Natural killer cell (primary cell): ENCODE measurements around the gene RSRP1. TPM values are rescaled to one million over a fixed set of nuclear protein-coding genes. Genes with fewer than 3 reads are reported as not detected.

Experiments
- ATAC-seq, 3 donors: fragments of 150-1000 bp in 2 of 3; fragments of 200-7000 bp in 1 of 3; cut with Tn5 transposase; 1 replicate in 1 of 3; 2 replicates in 2 of 3; pipeline ENCODE4 v1.10.0; 2021; ENCODE audit warnings: mild to moderate bottlenecking in 2 of 3, moderate library complexity in 2 of 3
- DNase-seq, 2 donors: peaks; one replicate each; pipeline versions ENCODE4 v3.0.0 to v3.0.0-alpha.2; 2013 to 2021; ENCODE audit warnings: mixed read lengths in 1 of 2
- H3K27ac ChIP-seq: one replicate; pipeline ENCODE4 v1.5.1; 2013; ENCODE audit warnings: mild to moderate bottlenecking, low read length
- H3K27me3 ChIP-seq: one replicate; pipeline ENCODE4 v1.6.1; 2013; ENCODE audit warnings: low read length; ENCODE audit not compliant: control insufficient read depth, insufficient read depth
- H3K36me3 ChIP-seq: one replicate; pipeline ENCODE4 v1.6.1; 2013; ENCODE audit warnings: low read length; ENCODE audit not compliant: control insufficient read depth, insufficient read depth
- H3K4me1 ChIP-seq: one replicate; pipeline ENCODE4 v1.6.1; 2013; ENCODE audit warnings: low read length; ENCODE audit not compliant: control insufficient read depth, insufficient read depth
- H3K4me3 ChIP-seq: one replicate; pipeline ENCODE4 v1.5.1; 2013; ENCODE audit warnings: low read length
- H3K9me3 ChIP-seq: one replicate; pipeline ENCODE4 v1.6.1; 2013; ENCODE audit warnings: low read length; ENCODE audit not compliant: control insufficient read depth, insufficient read depth
- H3K27ac Mint-ChIP-seq, 2 donors: one replicate each; pipeline ENCODE4 v1.8.0; 2022; ENCODE audit warnings: mild to moderate bottlenecking in 2 of 2, mixed read lengths in 2 of 2, moderate library complexity in 1 of 2
- H3K27me3 Mint-ChIP-seq, 2 donors: one replicate each; pipeline ENCODE4 v1.8.0; 2022; ENCODE audit warnings: low read depth in 2 of 2, mixed read lengths in 2 of 2
- H3K36me3 Mint-ChIP-seq: one replicate; pipeline ENCODE4 v1.8.0; 2022; ENCODE audit warnings: mixed read lengths
- H3K4me1 Mint-ChIP-seq, 2 donors: one replicate each; pipeline ENCODE4 v1.8.0; 2022; ENCODE audit warnings: mixed read lengths in 2 of 2
- H3K4me3 Mint-ChIP-seq: one replicate; pipeline ENCODE4 v1.8.0; 2022; ENCODE audit warnings: mild to moderate bottlenecking, moderate library complexity, mixed read lengths
- H3K9me3 Mint-ChIP-seq, 2 donors: one replicate each; pipeline ENCODE4 v1.8.0; 2022; ENCODE audit warnings: mixed read lengths in 2 of 2
- WGBS: methylation state at CpG from one replicate; pipeline ENCODE4 v1.1.7; 2013; ENCODE audit warnings: missing lambda C conversion rate; ENCODE audit not compliant: insufficient coverage; 5-methylcytosine and 5-hydroxymethylcytosine counted together
- intact Hi-C: fragments of 100-400 bp; cut with micrococcal nuclease; formaldehyde crosslinking; loops from one replicate; pipeline ENCODE4 v1.14.2; 2022
- total RNA-seq, 4 donors: library from RNA; stranded (reverse); fragments of 120-200 nt in 1 of 4; gene quantifications; one replicate each; pipeline versions ENCODE4 v1.2.3 to v1.2.4, GENCODE V29; 2013 to 2022
- TF ChIP-seq, protein P1 (sequence below): fragments of 200-600 bp; IDR thresholded peaks from one replicate; pipeline ENCODE4 v1.8.0; 2022; ENCODE audit warnings: antibody characterized with exemption

Gene RSRP1
- total RNA-seq, 3 donors from 2014 or later (not counting 1 experiment from before 2014, with no cell fraction given), result 473 to 602 (median 589) TPM

DNA sequence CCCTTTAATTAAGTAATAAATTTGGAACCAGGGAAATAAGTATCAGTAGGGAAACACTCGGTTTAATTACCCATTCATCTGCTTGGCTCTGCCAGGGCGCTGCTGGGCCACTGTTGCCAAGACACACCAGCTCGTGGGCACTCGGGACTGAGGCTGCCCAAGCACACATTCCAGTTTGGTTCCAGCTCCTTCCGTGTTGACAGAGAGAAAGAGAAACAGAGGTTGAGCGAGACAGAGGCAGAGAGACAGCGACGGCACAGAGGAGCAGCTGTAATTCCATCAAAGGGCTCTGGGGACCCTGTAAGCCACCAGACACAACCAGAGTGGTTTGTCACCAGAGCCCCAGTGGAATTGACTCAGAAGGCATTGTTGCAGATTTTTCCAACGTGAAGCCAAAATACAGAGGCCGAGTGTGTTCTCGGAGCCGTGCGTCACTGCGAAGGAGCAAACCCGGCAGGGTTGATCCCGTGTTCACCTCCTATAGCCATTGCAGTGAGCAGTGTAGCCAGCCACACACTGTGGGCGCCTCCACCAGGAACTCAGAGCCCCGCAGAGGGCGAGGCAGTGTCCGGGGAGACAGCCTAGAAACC lies 48.5 kb downstream of the RSRP1 start:
- Mint-ChIP-seq H3K9me3 (no peaks in the 10 kb centered on the region), H3K36me3 (no peaks in the 10 kb centered on the region), H3K27ac (no peak overlapping the region), H3K4me1 (peaks cover 15 to 18% of the 10 kb centered on the region in 2 donors), H3K27me3 (peaks cover 0 to 6% of the 10 kb centered on the region in 2 donors), H3K4me3 (no peak overlapping the region)
- H3K9me3 ChIP-seq, result no peaks in the 10 kb centered on the region
- intact Hi-C loops, result no loop called here
- H3K27ac ChIP-seq, result no peak overlapping the region
- ATAC-seq, result no peak
- DNase-seq, result peak in 1 of 2 donors; percentile 30
- H3K4me3 ChIP-seq, result no peak overlapping the region
- H3K4me1 ChIP-seq, result no peaks in the 10 kb centered on the region
- TF ChIP-seq, protein P1, sequence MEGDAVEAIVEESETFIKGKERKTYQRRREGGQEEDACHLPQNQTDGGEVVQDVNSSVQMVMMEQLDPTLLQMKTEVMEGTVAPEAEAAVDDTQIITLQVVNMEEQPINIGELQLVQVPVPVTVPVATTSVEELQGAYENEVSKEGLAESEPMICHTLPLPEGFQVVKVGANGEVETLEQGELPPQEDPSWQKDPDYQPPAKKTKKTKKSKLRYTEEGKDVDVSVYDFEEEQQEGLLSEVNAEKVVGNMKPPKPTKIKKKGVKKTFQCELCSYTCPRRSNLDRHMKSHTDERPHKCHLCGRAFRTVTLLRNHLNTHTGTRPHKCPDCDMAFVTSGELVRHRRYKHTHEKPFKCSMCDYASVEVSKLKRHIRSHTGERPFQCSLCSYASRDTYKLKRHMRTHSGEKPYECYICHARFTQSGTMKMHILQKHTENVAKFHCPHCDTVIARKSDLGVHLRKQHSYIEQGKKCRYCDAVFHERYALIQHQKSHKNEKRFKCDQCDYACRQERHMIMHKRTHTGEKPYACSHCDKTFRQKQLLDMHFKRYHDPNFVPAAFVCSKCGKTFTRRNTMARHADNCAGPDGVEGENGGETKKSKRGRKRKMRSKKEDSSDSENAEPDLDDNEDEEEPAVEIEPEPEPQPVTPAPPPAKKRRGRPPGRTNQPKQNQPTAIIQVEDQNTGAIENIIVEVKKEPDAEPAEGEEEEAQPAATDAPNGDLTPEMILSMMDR, result no peak
- H3K36me3 ChIP-seq, result no peaks in the 10 kb centered on the region
- WGBS, result 64% methylated on average over 20 of the region's 20 CpGs
- H3K27me3 ChIP-seq, result no peaks in the 10 kb centered on the region

DNA sequence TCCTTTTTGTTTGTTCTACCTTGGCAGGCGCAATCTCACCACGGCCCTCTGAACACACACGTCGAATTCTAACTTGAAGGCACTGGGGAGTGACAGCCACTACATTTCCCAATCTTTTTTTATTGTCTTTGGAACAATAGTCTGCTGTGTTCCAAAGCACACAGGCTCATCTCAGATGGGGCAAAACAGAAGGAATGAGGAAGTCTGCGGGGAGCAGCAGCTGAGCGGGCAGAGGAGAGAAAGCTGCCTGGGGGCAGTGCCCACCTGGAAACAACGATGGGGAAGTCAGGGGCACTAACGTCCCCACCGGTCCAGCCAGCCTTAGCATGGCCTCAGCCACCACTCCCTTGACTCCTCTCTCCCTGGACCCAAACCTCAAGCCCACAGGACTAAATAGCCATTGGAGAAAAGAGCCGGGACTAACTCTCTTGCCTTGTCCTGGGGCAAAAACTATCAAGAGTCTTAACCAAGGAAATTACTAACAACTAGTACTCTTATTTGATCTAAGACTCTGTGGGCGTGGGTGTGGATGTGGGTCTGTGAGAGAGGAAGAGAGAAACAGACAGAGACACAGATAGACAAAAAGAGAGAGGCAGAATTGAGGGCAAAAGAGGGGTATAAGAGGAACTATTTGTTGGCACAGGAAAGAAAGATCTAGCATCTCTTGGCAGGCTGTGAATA lies 49.1 kb downstream of the RSRP1 start:
- peaks cover 0 to 9% of the 10 kb centered on the region in 2 donors for H3K27me3 Mint-ChIP-seq
- H3K36me3 ChIP-seq, result no peaks in the 10 kb centered on the region
- no peak overlapping the region for H3K27ac ChIP-seq
- no peak overlapping the region for H3K4me3 Mint-ChIP-seq
- H3K27me3 ChIP-seq, result no peaks in the 10 kb centered on the region
- 34% methylated on average over 11 of the region's 11 CpGs for WGBS
- no peaks in the 10 kb centered on the region for H3K36me3 Mint-ChIP-seq
- H3K9me3 ChIP-seq, result no peaks in the 10 kb centered on the region
- intact Hi-C loops, result no loop called here
- H3K27ac Mint-ChIP-seq, result no peak overlapping the region
- H3K4me1 Mint-ChIP-seq, result peaks cover 15 to 23% of the 10 kb centered on the region in 2 donors
- no peak overlapping the region for H3K4me3 ChIP-seq
- DNase-seq, result peak in 1 of 2 donors; percentile 27
- H3K9me3 Mint-ChIP-seq, result no peaks in the 10 kb centered on the region
- no peaks in the 10 kb centered on the region for H3K4me1 ChIP-seq
- peak in 1 of 3 donors; percentile 33 for ATAC-seq
- TF ChIP-seq, protein P1, result no peak

GRCh38 chr1:25197235-25197975 lies 49.8 kb downstream of the RSRP1 start:
- 92% methylated on average over 20 of the region's 20 CpGs for WGBS
- no peak overlapping the region for H3K4me3 Mint-ChIP-seq
- no peak for DNase-seq
- H3K27me3 Mint-ChIP-seq, result peaks cover 0 to 9% of the 10 kb centered on the region in 2 donors
- H3K9me3 Mint-ChIP-seq, result no peaks in the 10 kb centered on the region
- H3K27me3 ChIP-seq, result no peaks in the 10 kb centered on the region
- no peak overlapping the region for H3K4me3 ChIP-seq
- H3K36me3 Mint-ChIP-seq, result no peaks in the 10 kb centered on the region
- no peaks in the 10 kb centered on the region for H3K9me3 ChIP-seq
- no peak for ATAC-seq
- no peaks in the 10 kb centered on the region for H3K36me3 ChIP-seq
- H3K27ac ChIP-seq, result no peak overlapping the region
- H3K27ac Mint-ChIP-seq, result no peak overlapping the region
- H3K4me1 Mint-ChIP-seq, result peaks cover 15 to 23% of the 10 kb centered on the region in 2 donors
- intact Hi-C loops, result no loop called here
- H3K4me1 ChIP-seq, result no peaks in the 10 kb centered on the region
- TF ChIP-seq, protein P1, result no peak
